ENCODE results near the gene PCDHGB7.
A peak's percentile ranks its signal among the peaks of the same experiment; 100 is the strongest.
"Not testable (repeated sequence)": the region's sequence is repeated elsewhere in the genome, so short reads cannot be mapped to it uniquely, and the experiment has no call there.

The PCDHGB7 gene

GRCh38 chr5:141413540-141414069, 3.9 kb upstream of the PCDHGB7 start:
- H3K4me1 ChIP-seq, result peaks cover 0 to 21% (median 10%) of the 10 kb centered on the region in 10 experiments; a peak in 14 of 20 replicates
- peaks cover 16 to 41% (median 24%) of the 10 kb centered on the region in 11 experiments for H3K27me3 ChIP-seq
- no peak for TF ChIP-seq Cebpa-rat (IDR thresholded peaks at IDR 0.05)
- H3K4me2 ChIP-seq, result peak overlapping the region; percentile 62 to 85 (median 76)
- peaks cover 0 to 10% (median 0%) of the 10 kb centered on the region in 11 experiments; a peak in 4 of 22 replicates for H3K36me3 ChIP-seq
- H3K4me3 ChIP-seq, result peak overlapping the region; percentile 53 to 69 (median 60)
- peaks cover 46 to 57% (median 49%) of the 10 kb centered on the region in 11 experiments for H3K9me3 ChIP-seq (replicated peaks in 1 of 11)
- no peaks in the 10 kb centered on the region for H4K20me1 ChIP-seq
- H3K27ac ChIP-seq, result no peak overlapping the region
- H3K9ac ChIP-seq, result peak overlapping the region in 10 of 11 experiments; percentile 49 to 72 (median 63); a peak in 12 of 22 replicates

GRCh38 chr5:141414548-141415274, 2.8 kb upstream of the PCDHGB7 start:
- Histone ChIP-seq H3K4me1 (peaks cover 0 to 21% (median 10%) of the 10 kb centered on the region in 10 experiments; a peak in 14 of 20 replicates), H3K4me2 (peak overlapping the region; percentile 54 to 85 (median 71); a peak in 21 of 22 replicates), H3K9me3 (replicated peaks in 1 of 11) (peaks cover 46 to 57% (median 49%) of the 10 kb centered on the region in 11 experiments), H3K36me3 (peaks cover 0 to 21% (median 10%) of the 10 kb centered on the region in 11 experiments; a peak in 11 of 22 replicates), H3K4me3 (peak overlapping the region in 6 of 10 experiments; percentile 9 to 41 (median 24); a peak in 2 of 20 replicates), H3K27me3 (peaks cover 16 to 46% (median 29%) of the 10 kb centered on the region in 11 experiments)
- not testable (repeated sequence) for H3K27ac ChIP-seq, H4K20me1 ChIP-seq, H3K9ac ChIP-seq

- H3K27ac ChIP-seq, H4K20me1 ChIP-seq, H3K9ac ChIP-seq: not testable (repeated sequence)
- Histone ChIP-seq H3K36me3 (peaks cover 0 to 20% (median 13%) of the 10 kb centered on the region in 11 experiments; a peak in 11 of 22 replicates), H3K4me2 (peak overlapping the region; percentile 54 to 75 (median 70)), H3K9me3 (replicated peaks in 1 of 11) (peaks cover 46 to 57% (median 49%) of the 10 kb centered on the region in 11 experiments), H3K4me1 (peaks cover 0 to 21% (median 10%) of the 10 kb centered on the region in 10 experiments; a peak in 14 of 20 replicates), H3K27me3 (peaks cover 16 to 49% (median 32%) of the 10 kb centered on the region in 11 experiments), H3K4me3 (peak overlapping the region in 8 of 10 experiments; percentile 9 to 45 (median 28); a peak in 4 of 20 replicates)
Observed at GRCh38 chr5:141415275-141415618, 2.2 kb upstream of the PCDHGB7 start.

GRCh38 chr5:141419074-141419880, 1.8 kb downstream of the PCDHGB7 start:
- Histone ChIP-seq H3K36me3 (peaks cover 0 to 47% (median 27%) of the 10 kb centered on the region in 11 experiments; a peak in 14 of 22 replicates), H3K4me2 (no peak overlapping the region), H4K20me1 (no peaks in the 10 kb centered on the region), H3K4me1 (peaks cover 0 to 16% (median 7%) of the 10 kb centered on the region in 10 experiments; a peak in 13 of 20 replicates), H3K4me3 (peak overlapping the region in 4 of 10 experiments; percentile 23 to 48 (median 37); a peak in 3 of 20 replicates), H3K27me3 (peaks cover 14 to 54% (median 43%) of the 10 kb centered on the region in 11 experiments), H3K9me3 (replicated peaks in 1 of 11) (peaks cover 73 to 82% (median 76%) of the 10 kb centered on the region in 11 experiments), H3K9ac (no peak overlapping the region), H3K27ac (no peak overlapping the region)
- no peak for TF ChIP-seq Cebpa-rat (IDR thresholded peaks at IDR 0.05)

GRCh38 chr5:141420855-141421488, 3.5 kb downstream of the PCDHGB7 start, which contains the start of gene PCDHGA11:
Gene PCDHGA11 (plus strand): TSS chr5:141421051. CDS start chr5:141421228, 177 bp downstream.
- Histone ChIP-seq H3K9ac (no peak within 1 kb of the TSS), H3K9me3 (replicated peaks in 1 of 11) (peaks cover 63 to 77% (median 70%) of the 10 kb centered on the region in 11 experiments), H4K20me1 (no peaks in the 10 kb centered on the region), H3K4me3 (peak within 1 kb of the TSS in 6 of 10 experiments; percentile 2 to 35 (median 16); a peak in 4 of 20 replicates), H3K27me3 (peaks cover 8 to 42% (median 31%) of the 10 kb centered on the region in 11 experiments; a peak in 20 of 22 replicates), H3K4me2 (no peak within 1 kb of the TSS), H3K27ac (no peak within 1 kb of the TSS), H3K4me1 (peaks cover 0 to 3% (median 0%) of the 10 kb centered on the region in 10 experiments; a peak in 2 of 20 replicates), H3K36me3 (peaks cover 0 to 51% (median 27%) of the 10 kb centered on the region in 11 experiments; a peak in 14 of 22 replicates)
- TF ChIP-seq Cebpa-rat (IDR thresholded peaks at IDR 0.05), result no peak

GRCh38 chr5:141421489-141421855, 4.0 kb downstream of the PCDHGB7 start:
- Histone ChIP-seq H3K27me3 (peaks cover 8 to 42% (median 31%) of the 10 kb centered on the region in 11 experiments; a peak in 20 of 22 replicates), H4K20me1 (no peaks in the 10 kb centered on the region), H3K9ac (no peak overlapping the region), H3K4me1 (no peaks in the 10 kb centered on the region), H3K27ac (no peak overlapping the region), H3K36me3 (peaks cover 0 to 55% (median 31%) of the 10 kb centered on the region in 11 experiments; a peak in 14 of 22 replicates), H3K4me3 (peak overlapping the region in 4 of 10 experiments; percentile 14 to 35 (median 16); a peak in 1 of 20 replicates), H3K9me3 (replicated peaks in 1 of 11) (peaks cover 63 to 81% (median 70%) of the 10 kb centered on the region in 11 experiments), H3K4me2 (no peak overlapping the region)
- no peak for TF ChIP-seq Cebpa-rat (IDR thresholded peaks at IDR 0.05)

GRCh38 chr5:141422742-141423291, 5.3 kb downstream of the PCDHGB7 start:
- Histone ChIP-seq H3K9me3 (replicated peaks in 1 of 11) (peaks cover 64 to 89% (median 71%) of the 10 kb centered on the region in 11 experiments), H4K20me1 (no peaks in the 10 kb centered on the region), H3K4me1 (no peaks in the 10 kb centered on the region), H3K4me3 (no peak overlapping the region), H3K27ac (no peak overlapping the region), H3K27me3 (peaks cover 8 to 39% (median 29%) of the 10 kb centered on the region in 11 experiments; a peak in 20 of 22 replicates), H3K36me3 (peaks cover 9 to 68% (median 44%) of the 10 kb centered on the region in 11 experiments; a peak in 17 of 22 replicates), H3K9ac (no peak overlapping the region), H3K4me2 (no peak overlapping the region)
- no peak for TF ChIP-seq Cebpa-rat (IDR thresholded peaks at IDR 0.05)

Measured in BLaER1 treated with 17β-estradiol and CSF1 and Interleukin-3, amounts not matched to agents 10 nM and 100 nM (cell line).